ENCODE measurements around the gene TRIM65. TPM values are rescaled to one million over a fixed set of nuclear protein-coding genes. Genes with fewer than 3 reads are reported as not detected.

TRIM65 gene
- total RNA-seq, 6 experiments from 2014 or later: 5.9 to 8.1 (median 7.6) TPM

DNA sequence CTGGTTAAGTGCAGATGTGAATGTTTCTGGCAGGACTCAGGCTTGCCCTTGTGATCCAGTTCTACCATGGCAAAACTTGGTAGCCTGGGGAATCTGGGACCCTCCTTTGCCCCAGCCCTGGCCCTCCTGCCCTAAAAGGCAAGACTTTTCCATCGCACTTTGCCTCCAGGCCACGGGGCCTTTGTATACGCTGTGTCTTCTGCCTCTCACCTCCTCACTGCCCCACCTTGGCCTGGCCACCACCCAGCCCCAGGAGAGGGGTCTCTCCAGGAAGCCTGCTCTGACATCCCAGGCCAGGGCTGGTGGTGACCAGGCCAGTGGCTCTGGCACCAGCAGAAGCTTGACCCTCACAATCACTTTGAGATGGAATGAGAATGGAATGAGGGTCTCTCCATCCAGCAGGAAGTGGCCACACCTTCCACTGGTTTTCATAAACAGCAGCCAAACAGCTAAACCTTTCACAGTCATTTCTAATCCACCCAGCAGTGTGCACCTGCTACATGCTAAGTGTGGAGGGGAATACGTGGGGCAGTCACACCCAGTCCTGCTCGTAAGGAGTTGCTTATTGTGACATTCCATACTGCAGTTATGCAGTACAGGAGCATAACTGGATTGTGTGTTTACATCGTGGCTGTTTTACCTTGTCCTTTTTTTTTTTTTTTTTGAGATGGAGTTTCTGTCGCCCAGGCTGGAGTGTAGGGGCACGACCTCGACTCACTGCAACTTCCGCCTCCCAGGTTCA lies 9.6 kb upstream of the TRIM65 start:
- peaks cover 0 to 11% (median 5%) of the 10 kb centered on the region in 4 donors for H3K36me3 ChIP-seq
- H3K4me1 ChIP-seq: peaks cover 0 to 13% (median 0%) of the 10 kb centered on the region in 4 donors

DNA sequence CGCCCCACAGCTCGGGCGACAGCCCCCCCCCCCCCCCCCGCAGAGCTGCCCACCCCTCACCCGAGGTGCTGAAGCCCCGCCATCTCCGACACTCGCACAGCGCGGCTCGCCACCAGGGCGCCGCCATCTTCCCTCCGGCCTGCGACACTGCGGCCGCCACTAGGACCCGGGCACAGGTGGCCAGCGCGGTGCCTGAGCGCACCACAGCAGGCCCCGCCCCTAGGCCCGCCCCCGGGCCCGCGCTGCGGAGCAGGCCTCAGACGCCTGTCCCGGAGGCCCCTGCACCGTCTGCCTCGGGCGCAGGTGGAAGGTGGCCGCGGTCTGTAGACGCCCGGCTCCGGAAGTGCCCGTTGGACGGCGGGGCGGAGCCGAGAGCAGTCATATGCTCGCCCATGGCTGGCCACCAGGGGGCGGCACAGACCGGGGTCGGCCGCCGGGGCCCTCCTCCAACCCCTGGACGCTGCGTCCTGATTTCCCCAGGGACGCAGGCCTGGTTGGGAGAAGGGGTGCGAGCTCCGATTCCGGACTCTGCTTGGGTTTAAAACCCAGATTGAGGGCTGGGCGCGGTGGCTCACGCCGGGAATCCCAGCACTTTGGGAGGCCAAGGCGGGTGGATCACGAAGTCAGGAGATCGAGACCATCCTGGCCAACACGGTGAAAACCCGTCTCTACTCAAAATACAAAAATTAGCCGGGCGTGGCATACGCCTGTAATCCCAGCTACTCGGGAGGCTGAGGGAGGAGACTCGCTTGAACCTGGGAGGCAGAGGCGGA lies 8.2 kb upstream of the TRIM65 start, which contains the start of gene MRPL38:
TSS of gene MRPL38 (minus strand) at position 136 of the 773 bp plus-strand sequence. CDS start at position 127, 9 bp downstream.
- TF ChIP-seq CTCF (IDR thresholded peaks at IDR 0.05) (peak; percentile 99 to 100 (median 100)), POLR2A (IDR thresholded peaks at IDR 0.05) (peak; percentile 65)
- 12% methylated on average over 6 of the region's 69 CpGs for WGBS (ENCODE audit: insufficient coverage, low coverage, low lambda C conversion rate, missing lambda C conversion rate)
- DNase-seq: peak; percentile 96 to 98 (median 97)
- Histone ChIP-seq H3K36me3 (peaks cover 0 to 21% (median 5%) of the 10 kb centered on the region in 4 donors), H3K4me1 (peaks cover 0 to 26% (median 4%) of the 10 kb centered on the region in 4 donors), H3K27me3 (no peaks in the 10 kb centered on the region), H3K4me3 (peak within 1 kb of the TSS; percentile 71 to 96 (median 96)), H3K27ac (peak within 1 kb of the TSS; percentile 72 to 86 (median 84)), H3K9me3 (no peaks in the 10 kb centered on the region)
- ATAC-seq: peak; percentile 94 to 98 (median 96)
- intact Hi-C loops (cut with DNase I): loop anchor here (5.0 kb wide), 1 partner anchor 102 kb away; no protein-coding TSS in a partner anchor

More for the DNA sequence above, 9.6 kb upstream of the TRIM65 start:
- peak in 1 of 3 donors; percentile 47 for DNase-seq
- Histone ChIP-seq H3K9me3 (no peaks in the 10 kb centered on the region), H3K4me3 (no peak overlapping the region), H3K27ac (no peak overlapping the region), H3K27me3 (no peaks in the 10 kb centered on the region)
- intact Hi-C loops (cut with DNase I): loop anchor here (5.0 kb wide), 1 partner anchor 101 kb away; no protein-coding TSS in a partner anchor
- ATAC-seq: no peak
- WGBS (ENCODE audit: insufficient coverage, low coverage, low lambda C conversion rate, missing lambda C conversion rate): 88% methylated on average over 4 of the region's 10 CpGs
- TF ChIP-seq CTCF (IDR thresholded peaks at IDR 0.05): no peak
- TF ChIP-seq POLR2A (IDR thresholded peaks at IDR 0.05): no peak

DNA sequence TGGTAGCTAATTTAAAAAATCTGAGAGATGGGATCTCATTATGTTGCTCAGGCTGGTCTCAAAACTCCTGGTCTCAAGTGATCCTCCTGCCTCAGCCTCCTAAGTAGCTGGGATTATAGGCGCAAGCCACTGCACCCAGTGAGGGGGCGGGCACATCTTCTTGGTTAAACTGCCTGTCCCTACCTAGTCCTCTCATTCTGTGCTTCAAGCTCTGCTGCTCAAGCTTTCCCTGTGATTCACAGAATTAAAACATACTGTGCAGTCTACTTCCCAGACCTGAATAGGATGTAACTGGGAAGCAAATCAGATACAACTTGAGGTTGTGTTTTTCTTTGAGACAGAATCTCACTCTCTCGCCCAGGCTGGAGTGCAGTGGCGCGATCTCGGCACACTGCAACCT lies 5.7 kb upstream of the TRIM65 start:
- H3K4me1 ChIP-seq: peaks cover 0 to 30% (median 6%) of the 10 kb centered on the region in 4 donors
- no peaks in the 10 kb centered on the region for H3K9me3 ChIP-seq
- intact Hi-C loops (cut with DNase I): no loop called here
- no peak for DNase-seq
- H3K4me3 ChIP-seq: no peak overlapping the region
- no peak for ATAC-seq
- H3K27ac ChIP-seq: no peak overlapping the region
- no peaks in the 10 kb centered on the region for H3K27me3 ChIP-seq
- 98% methylated on average over 5 of the region's 6 CpGs for WGBS (ENCODE audit: insufficient coverage, low coverage, low lambda C conversion rate, missing lambda C conversion rate)
- peaks cover 0 to 38% (median 13%) of the 10 kb centered on the region in 4 donors for H3K36me3 ChIP-seq
- TF ChIP-seq POLR2A (IDR thresholded peaks at IDR 0.05) (no peak), CTCF (IDR thresholded peaks at IDR 0.05) (no peak)

DNA sequence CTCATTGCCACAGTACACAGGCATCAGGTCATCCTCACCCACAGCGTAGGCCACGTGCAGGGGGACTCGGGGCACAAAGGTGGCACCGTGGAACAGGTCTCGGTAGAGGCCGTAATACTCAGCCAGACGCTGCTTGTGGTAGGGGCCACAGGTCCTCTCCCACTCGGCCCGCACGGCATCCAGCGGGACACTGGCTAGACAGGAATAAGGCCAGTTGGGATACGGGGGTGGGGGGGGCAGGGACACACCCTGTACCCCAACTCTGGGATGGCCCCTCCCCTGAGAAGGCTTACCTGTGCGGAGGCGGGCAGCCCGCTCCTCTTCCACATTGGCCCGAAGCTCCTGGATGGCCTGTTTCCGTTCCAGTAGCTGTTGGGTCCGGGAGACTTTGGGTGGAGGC lies 5.0 kb upstream of the TRIM65 start:
- WGBS (ENCODE audit: insufficient coverage, low coverage, low lambda C conversion rate, missing lambda C conversion rate): 100% methylated on average over 2 of the region's 18 CpGs
- intact Hi-C loops (cut with DNase I): no loop called here
- H3K4me1 ChIP-seq: peaks cover 0 to 35% (median 6%) of the 10 kb centered on the region in 4 donors
- no peaks in the 10 kb centered on the region for H3K9me3 ChIP-seq
- ATAC-seq: no peak
- DNase-seq: no peak
- H3K36me3 ChIP-seq: peaks cover 0 to 38% (median 13%) of the 10 kb centered on the region in 4 donors
- no peak overlapping the region for H3K4me3 ChIP-seq
- no peaks in the 10 kb centered on the region for H3K27me3 ChIP-seq
- H3K27ac ChIP-seq: no peak overlapping the region
- TF ChIP-seq POLR2A (IDR thresholded peaks at IDR 0.05) (no peak), CTCF (IDR thresholded peaks at IDR 0.05) (no peak)

Data from right lobe of liver (tissue), 6 donors.